Left kidney (tissue), 2 donors: Measurements from ENCODE around the gene ZDHHC12. TPM values are rescaled to one million over a fixed set of nuclear protein-coding genes. Genes with fewer than 3 reads are reported as not detected.

Experiments
- DNase-seq: peaks from one replicate; pipeline ENCODE4 v3.0.0-alpha.2; 2013
- polyA plus RNA-seq: library from polyadenylated mRNA; unstranded; fragments of 120-200 nt; gene quantifications from one replicate; pipeline ENCODE4 v1.2.1, GENCODE V29; 2013; ENCODE audit not compliant: insufficient read length

Gene ZDHHC12
- polyA plus RNA-seq, 1 donor = 12.5 TPM

DNA sequence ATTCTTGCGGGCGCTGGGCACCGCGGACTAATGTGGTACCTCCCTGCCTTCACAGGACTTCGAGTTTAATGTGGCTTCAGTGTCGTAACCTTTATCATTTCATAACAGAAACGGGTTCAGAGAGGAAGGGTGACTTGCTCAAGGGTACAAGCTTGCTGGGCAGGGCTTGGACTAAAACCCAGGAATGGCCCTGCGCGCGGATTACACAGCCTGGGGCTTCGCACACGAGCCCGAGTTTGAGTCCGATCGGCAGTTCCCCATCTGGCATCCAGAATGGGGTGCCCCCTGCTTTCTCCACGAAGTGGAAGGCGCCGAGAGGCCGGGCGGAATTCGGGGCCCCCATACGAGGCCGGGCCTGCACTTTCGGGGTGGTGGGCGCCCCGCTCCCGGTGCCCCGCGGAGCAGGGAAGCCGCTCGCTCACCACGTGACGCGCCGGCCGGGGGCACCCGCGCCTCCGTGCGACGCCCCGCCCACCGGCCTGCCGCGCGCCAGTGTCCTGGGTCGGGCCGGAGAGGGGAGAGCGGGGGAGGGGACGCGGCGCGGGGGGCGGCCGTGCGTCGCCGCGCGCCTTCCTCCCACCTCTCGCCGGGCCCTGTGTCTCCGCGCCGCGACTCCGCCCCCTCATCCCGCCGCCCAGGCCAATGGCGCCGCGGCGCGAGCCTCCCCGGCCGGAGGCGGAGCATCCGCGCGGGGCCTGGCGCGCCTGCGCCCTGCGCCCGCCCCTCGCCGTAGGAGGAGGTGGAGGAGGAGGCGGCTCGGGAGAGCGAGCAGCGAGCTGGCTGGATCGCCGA lies 35.2 kb downstream of the ZDHHC12 start, which contains the start of gene SET:
TSS of gene SET (plus strand) at position 722 of the 792 bp plus-strand sequence. CDS start 361 bp downstream, outside the sequence.
- DNase-seq = peak; percentile 94

DNA sequence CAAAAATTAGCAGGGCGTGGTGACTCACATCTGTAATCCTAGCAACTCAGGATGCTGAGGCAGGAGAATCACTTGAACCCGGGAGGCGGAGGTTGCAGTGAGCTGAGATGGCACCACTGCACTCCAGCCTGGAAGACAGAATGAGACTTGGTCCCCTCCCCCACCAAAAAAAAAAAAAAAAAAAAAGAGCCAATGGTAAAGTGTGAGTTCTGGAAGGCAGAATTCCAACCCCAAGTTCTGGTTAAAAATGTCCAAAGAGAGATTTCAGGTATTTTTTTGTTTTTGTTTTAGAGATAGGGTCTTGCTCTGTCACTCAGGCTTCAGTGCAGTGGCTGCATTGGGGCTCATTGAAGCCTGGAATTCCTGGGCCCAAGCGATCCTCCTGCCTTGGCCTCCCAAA lies 36.5 kb downstream of the ZDHHC12 start:
- no peak for DNase-seq

DNA sequence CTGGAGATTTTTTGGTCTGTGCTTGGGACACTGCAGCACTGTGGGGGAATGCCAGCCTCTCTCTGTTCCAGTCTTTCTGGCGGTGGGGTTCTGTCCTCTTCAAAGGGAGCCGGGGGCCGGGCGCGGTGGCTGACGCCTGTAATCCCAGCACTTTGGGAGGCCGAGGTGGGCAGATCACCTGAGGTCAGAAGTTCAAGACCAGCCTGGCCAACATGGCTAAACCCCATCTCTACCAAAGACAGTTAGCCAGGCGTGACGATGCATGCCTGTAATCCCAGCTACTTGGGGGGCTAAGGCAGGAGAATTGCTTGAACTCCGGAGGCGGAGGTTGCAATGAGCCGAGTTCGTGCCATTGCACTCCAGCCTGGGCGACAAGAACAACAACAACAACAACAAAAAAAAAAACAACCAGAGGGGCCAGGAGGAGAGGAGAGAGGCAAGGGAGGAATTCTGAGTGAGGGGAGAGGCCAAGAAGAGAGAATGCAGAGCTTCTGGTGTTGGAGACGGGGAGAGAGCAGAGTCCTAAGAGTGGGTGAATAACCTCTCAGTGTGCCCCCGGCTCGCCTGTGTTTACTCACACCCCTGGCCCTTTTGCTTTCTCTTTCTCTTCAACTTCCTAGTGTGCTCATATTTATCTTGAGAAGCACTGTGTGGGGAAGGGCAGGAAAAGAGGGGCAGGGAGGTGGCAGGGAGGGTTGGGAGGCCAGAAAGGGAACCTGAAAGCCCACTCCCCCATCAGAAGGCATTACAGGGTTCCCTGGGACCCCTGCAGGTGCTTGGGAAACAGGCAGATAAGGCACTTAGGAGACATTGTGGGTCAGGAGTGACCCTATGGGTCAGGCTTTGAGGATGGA lies 38.1 kb downstream of the ZDHHC12 start:
- DNase-seq = peak; percentile 7

DNA sequence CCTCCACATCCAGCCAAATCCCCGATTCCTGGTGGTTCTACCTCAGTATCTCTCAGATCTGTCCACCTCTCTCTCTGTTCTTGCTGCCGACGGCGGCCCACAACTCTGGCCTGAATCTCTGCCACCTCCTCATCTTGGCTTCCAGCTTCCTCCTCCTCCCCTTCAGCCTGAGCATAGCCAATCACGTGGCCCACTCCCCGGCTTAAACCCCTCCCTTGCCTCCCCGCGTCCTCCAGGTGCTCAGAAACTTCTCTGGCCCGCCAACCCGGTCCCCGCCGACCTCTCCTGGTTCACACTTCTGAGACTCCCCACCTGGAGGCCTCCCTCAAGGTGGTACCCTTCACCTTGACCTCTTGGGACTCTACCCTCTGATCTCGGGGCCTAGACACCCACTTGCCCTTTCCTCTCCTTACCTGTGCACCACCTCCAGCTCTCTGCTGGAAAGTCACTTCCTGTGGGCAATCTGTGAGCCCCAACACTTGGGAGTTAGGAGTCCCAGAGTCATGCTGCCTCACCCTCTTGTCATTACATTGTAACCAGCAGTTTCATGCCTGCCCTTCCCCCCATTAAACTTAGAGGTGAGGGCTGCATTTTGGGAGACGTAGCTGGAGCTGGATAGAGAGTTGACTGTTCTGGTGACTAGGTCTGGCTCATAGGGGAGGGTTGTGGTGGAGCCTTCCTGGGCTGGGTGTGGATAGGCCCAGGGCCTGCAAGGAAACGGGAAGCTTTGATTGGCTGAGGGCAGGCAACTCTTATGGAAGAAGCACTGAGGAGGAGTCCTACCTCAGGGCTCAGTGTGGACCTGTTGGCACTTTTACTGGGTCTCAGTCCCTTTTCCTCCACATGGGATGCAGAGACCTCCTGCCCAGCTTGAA lies 39.4 kb downstream of the ZDHHC12 start:
- peak; percentile 68 for DNase-seq

DNA sequence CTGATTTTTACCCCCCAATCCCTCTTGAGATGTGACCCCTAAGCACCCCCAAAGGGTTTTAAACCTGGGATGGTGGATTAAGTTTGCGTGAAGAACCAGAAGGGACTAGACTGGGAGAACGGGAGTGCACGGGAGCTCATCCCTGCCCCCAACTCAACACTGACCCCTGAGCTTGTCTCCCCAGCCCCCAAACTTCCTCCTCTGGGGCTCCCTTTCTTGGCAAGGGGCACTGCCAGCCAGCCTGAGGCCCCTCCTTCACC lies 39.9 kb downstream of the ZDHHC12 start:
- peak; percentile 15 for DNase-seq

DNA sequence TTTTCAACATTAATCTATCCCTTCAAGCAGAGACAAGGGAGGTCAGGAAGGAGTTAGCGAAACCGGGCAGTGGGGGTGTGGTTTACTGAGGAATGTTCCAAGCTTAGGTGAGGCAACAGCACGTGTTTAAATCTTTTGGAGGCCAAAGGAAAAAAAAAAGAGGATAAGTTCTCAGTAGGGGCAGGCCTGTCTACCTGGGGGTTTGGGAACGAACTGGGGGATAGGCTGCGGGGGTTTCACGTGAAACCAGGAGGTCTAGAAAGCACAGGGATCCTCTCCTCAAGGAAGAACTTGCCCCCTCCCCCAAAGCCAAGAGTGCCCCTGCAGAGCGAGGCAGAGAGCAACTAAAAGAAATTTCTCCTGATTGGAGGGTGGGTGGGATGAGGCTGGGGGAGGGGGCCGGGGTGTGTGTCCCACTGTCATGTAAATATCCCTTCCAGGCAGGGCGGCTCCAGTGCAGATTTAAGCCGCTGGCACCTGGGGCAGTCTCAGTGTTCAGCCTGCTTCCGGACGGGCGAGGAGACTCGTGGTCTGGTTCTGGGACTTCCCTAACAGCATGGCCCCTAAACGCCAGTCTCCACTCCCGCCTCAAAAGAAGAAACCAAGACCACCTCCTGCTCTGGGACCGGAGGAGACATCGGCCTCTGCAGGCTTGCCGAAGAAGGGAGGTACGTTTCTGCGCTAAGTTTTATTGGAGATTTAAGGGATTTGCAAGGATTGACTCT lies 40.4 kb downstream of the ZDHHC12 start:
- peak; percentile 58 for DNase-seq

DNA sequence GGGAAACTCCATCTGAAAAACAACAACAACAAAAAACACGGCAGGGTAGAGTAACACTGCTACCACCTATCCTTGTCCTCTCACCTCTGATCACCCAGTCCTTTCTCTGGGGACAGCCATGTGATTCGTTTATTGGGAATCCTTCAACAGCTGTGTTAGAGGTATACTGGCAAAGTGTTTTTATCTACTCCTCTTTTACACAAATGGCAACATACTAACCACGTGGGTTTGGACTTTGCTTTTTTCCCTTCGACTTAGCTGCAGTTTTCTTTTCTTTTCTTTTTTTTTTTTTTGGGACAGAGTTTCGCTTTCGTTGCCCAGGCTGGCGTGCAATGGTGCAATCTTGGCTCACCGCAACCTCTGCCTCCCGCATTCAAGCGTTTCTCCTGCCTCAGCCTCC lies 46.1 kb downstream of the ZDHHC12 start:
- DNase-seq = no peak

DNA sequence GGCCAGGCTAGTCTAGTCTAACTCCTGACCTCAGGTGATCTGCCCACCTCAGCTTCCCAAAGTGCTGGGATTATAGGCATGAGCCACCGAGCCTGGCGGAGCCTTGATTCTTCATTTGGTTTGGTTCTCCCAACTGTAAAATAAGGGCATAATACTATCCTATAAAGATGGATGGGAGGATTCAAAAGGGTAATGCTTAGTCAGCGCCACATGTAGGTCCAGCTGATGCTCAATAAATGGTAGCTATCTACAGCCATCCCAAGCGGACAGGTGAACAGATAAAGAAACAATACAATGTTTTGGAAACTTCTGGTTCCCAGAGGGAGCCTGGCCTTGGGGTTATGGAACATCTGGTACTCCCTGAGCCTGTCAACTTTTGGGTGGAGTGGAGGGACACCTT lies 48.5 kb downstream of the ZDHHC12 start:
- no peak for DNase-seq

Other genes starting within 250 kb of the ZDHHC12 start
- 34.2 TPM for gene GLE1, start 219.4 kb downstream of the ZDHHC12 start, polyA plus RNA-seq
- 407 TPM for gene SPTAN1, start 171.5 kb downstream of the ZDHHC12 start, polyA plus RNA-seq
- gene DYNC2I2, start 67.3 kb downstream of the ZDHHC12 start, polyA plus RNA-seq = 55.2 TPM
- gene SET, start 34.9 kb downstream of the ZDHHC12 start, polyA plus RNA-seq = 720 TPM
- gene PKN3, start 21.6 kb downstream of the ZDHHC12 start, polyA plus RNA-seq = 13.4 TPM
- 31.3 TPM for gene ZER1, start 47.8 kb upstream of the ZDHHC12 start, polyA plus RNA-seq
- 39.5 TPM for gene TBC1D13, start 63.1 kb upstream of the ZDHHC12 start, polyA plus RNA-seq
- 6.7 TPM for gene ENDOG, start 94.4 kb upstream of the ZDHHC12 start, polyA plus RNA-seq
- 35.3 TPM for gene SPOUT1, start 105.7 kb upstream of the ZDHHC12 start, polyA plus RNA-seq
- 23.0 TPM for gene KYAT1, start 157.8 kb upstream of the ZDHHC12 start, polyA plus RNA-seq
- gene LRRC8A, start 158.0 kb upstream of the ZDHHC12 start, polyA plus RNA-seq = 24.2 TPM
- gene PHYHD1, start 196.9 kb upstream of the ZDHHC12 start, polyA plus RNA-seq = 63.9 TPM
- 14.4 TPM for gene DOLK, start 223.5 kb upstream of the ZDHHC12 start, polyA plus RNA-seq
- gene NUP188, start 223.6 kb upstream of the ZDHHC12 start, polyA plus RNA-seq = 53.9 TPM